Nephron (organoid): Measurements from ENCODE around the gene MYCBPAP.
"Not testable (repeated sequence)": the region's sequence is repeated elsewhere in the genome, so short reads cannot be mapped to it uniquely, and the experiment has no call there.

Source experiments
- H3K27ac Mint-ChIP-seq, 3 experiments: 2 replicates each; pipeline ENCODE4 v1.8.0; 2020; ENCODE audit warnings: mixed read lengths in 3 of 3, mild to moderate bottlenecking in 2 of 3, moderate library complexity in 1 of 3
- H3K27me3 Mint-ChIP-seq: 2 replicates; pipeline ENCODE4 v1.8.0; 2021; ENCODE audit warnings: low read depth, mild to moderate bottlenecking, moderate library complexity, mixed read lengths
- H3K36me3 Mint-ChIP-seq: 2 replicates; pipeline ENCODE4 v1.8.0; 2020; ENCODE audit warnings: low read depth, mixed read lengths
- H3K4me1 Mint-ChIP-seq: 2 replicates; pipeline ENCODE4 v1.8.0; 2020; ENCODE audit warnings: mixed read lengths
- H3K4me3 Mint-ChIP-seq, 3 experiments: 2 replicates each; pipeline ENCODE4 v1.8.0; 2020; ENCODE audit warnings: mild to moderate bottlenecking in 3 of 3, mixed read lengths in 3 of 3, moderate library complexity in 2 of 3
- H3K9me3 Mint-ChIP-seq: 2 replicates; pipeline ENCODE4 v1.8.0; 2020; ENCODE audit warnings: mixed read lengths
- TF ChIP-seq, protein P1 (sequence below), 3 experiments: fragments of 200-600 bp; sonication (generic); IDR thresholded peaks; one replicate each; pipeline ENCODE4 v1.5.0; 2021; ENCODE audit warnings: antibody characterized with exemption in 3 of 3; ENCODE audit not compliant: unreplicated experiment in 3 of 3

MYCBPAP gene

GRCh38 chr17:50470426-50470825, 37.8 kb upstream of the MYCBPAP start:
- Mint-ChIP-seq H3K9me3 (no peaks in the 10 kb centered on the region), H3K4me1 (peaks cover 47% of the 10 kb centered on the region), H3K4me3 (peak overlapping the region; percentile 10 to 65 (median 46)), H3K27me3 (peaks cover 62% of the 10 kb centered on the region), H3K27ac (no peak overlapping the region), H3K36me3 (peaks cover 20% of the 10 kb centered on the region)
- TF ChIP-seq, protein P1, sequence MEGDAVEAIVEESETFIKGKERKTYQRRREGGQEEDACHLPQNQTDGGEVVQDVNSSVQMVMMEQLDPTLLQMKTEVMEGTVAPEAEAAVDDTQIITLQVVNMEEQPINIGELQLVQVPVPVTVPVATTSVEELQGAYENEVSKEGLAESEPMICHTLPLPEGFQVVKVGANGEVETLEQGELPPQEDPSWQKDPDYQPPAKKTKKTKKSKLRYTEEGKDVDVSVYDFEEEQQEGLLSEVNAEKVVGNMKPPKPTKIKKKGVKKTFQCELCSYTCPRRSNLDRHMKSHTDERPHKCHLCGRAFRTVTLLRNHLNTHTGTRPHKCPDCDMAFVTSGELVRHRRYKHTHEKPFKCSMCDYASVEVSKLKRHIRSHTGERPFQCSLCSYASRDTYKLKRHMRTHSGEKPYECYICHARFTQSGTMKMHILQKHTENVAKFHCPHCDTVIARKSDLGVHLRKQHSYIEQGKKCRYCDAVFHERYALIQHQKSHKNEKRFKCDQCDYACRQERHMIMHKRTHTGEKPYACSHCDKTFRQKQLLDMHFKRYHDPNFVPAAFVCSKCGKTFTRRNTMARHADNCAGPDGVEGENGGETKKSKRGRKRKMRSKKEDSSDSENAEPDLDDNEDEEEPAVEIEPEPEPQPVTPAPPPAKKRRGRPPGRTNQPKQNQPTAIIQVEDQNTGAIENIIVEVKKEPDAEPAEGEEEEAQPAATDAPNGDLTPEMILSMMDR (IDR thresholded peaks at IDR 0.05; ENCODE audit: unreplicated experiment in 3 of 3): no peak

- Mint-ChIP-seq H3K4me1 (peaks cover 47% of the 10 kb centered on the region), H3K9me3 (no peaks in the 10 kb centered on the region), H3K36me3 (peaks cover 17% of the 10 kb centered on the region), H3K27me3 (peaks cover 65% of the 10 kb centered on the region), H3K4me3 (peak overlapping the region; percentile 12 to 52 (median 41)), H3K27ac (peak overlapping the region in 2 of 3 experiments; percentile 78 to 90)
- TF ChIP-seq, protein P1 (IDR thresholded peaks at IDR 0.05; ENCODE audit: unreplicated experiment in 3 of 3): no peak
These were observed 37.0 kb upstream of the MYCBPAP start for GRCh38 chr17:50471009-50471905.

DNA sequence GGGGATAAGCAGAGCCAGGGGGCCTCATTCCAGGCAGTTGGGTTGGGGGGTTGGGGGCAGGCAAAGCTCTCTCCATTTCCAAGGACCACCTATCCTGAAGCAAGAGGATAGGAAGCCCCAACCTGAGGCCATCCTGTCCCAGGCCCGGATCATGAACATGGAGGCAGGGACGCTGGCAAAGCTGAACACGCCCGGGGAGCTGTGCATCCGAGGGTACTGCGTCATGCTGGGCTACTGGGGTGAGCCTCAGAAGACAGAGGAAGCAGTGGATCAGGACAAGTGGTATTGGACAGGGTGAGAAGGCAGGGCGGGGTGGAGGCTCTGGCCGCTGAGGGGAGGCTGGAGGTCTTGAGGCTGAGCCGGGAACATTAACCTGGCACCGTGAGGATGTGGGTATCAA, 36.0 kb upstream of the MYCBPAP start:
- H3K27me3 Mint-ChIP-seq: peaks cover 65% of the 10 kb centered on the region
- H3K4me1 Mint-ChIP-seq: peaks cover 47% of the 10 kb centered on the region
- TF ChIP-seq, protein P1 (IDR thresholded peaks at IDR 0.05; ENCODE audit: unreplicated experiment in 3 of 3): no peak
- no peaks in the 10 kb centered on the region for H3K9me3 Mint-ChIP-seq
- H3K27ac Mint-ChIP-seq: peak overlapping the region; percentile 78 to 90 (median 79)
- H3K4me3 Mint-ChIP-seq: peak overlapping the region in 1 of 3 experiments; percentile 27
- peaks cover 17% of the 10 kb centered on the region for H3K36me3 Mint-ChIP-seq

DNA sequence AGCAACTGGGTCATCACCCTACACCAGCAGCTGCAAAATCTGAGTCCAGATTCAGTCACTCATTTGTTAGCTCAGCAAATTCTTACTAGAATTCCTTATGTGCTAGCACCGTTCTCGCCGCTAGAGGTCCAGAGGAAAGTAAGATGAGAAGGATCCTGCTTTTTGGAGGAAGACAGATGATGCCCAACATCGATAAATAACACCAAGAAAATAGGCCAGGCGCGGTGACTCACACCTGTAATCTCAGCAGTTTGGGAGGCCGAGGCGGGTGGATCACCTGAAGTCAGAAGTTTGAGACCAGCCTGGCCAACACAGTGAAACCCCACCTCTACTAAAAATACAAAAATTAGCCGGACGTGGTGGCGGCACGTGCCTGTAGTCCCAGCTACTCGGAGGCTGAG, 35.5 kb upstream of the MYCBPAP start:
- Mint-ChIP-seq H3K27ac (peak overlapping the region; percentile 78 to 90 (median 79)), H3K27me3 (peaks cover 60% of the 10 kb centered on the region), H3K4me3 (peak overlapping the region in 1 of 3 experiments; percentile 27), H3K36me3 (peaks cover 17% of the 10 kb centered on the region), H3K4me1 (peaks cover 43% of the 10 kb centered on the region)
- not testable (repeated sequence) for H3K9me3 Mint-ChIP-seq
- TF ChIP-seq, protein P1 (IDR thresholded peaks at IDR 0.05; ENCODE audit: unreplicated experiment in 3 of 3): peak; percentile 48 to 53 (median 52)

GRCh38 chr17:50473901-50474300, 34.3 kb upstream of the MYCBPAP start:
- H3K4me3 Mint-ChIP-seq: no peak overlapping the region
- no peaks in the 10 kb centered on the region for H3K9me3 Mint-ChIP-seq
- no peak overlapping the region for H3K27ac Mint-ChIP-seq
- peaks cover 17% of the 10 kb centered on the region for H3K36me3 Mint-ChIP-seq
- H3K27me3 Mint-ChIP-seq: peaks cover 56% of the 10 kb centered on the region
- H3K4me1 Mint-ChIP-seq: peaks cover 45% of the 10 kb centered on the region
- TF ChIP-seq, protein P1 (IDR thresholded peaks at IDR 0.05; ENCODE audit: unreplicated experiment in 3 of 3): no peak
